Measurements from ENCODE around the gene PADI1.

PADI1 gene

GRCh38 chr1:17194133-17194475 is 10.8 kb upstream of the PADI1 start:
- H3K36me3 ChIP-seq (replicated peaks; ENCODE audit: low read depth, low read length): no peaks in the 10 kb centered on the region
- no peaks in the 10 kb centered on the region for H3K9me3 ChIP-seq (ENCODE audit: insufficient read depth, low read length)
- no peak overlapping the region for H3K4me3 ChIP-seq (ENCODE audit: low read length)
- TF ChIP-seq CTCF (IDR thresholded peaks at IDR 0.05; ENCODE audit: low read depth, low read length): no peak
- TF ChIP-seq EZH2phosphoT487 (IDR thresholded peaks at IDR 0.05; ENCODE audit: low read depth): no peak
- no peak overlapping the region for H3K4me2 ChIP-seq (ENCODE audit: low read length)
- H2AFZ ChIP-seq (ENCODE audit: low read depth, low read length): no peak overlapping the region
- H3K4me1 ChIP-seq (ENCODE audit: low read length): peaks cover 12% of the 10 kb centered on the region
- no peak overlapping the region for H3K27ac ChIP-seq (ENCODE audit: low read length)
- H3K79me2 ChIP-seq (ENCODE audit: low read length): no peaks in the 10 kb centered on the region
- H3K27me3 ChIP-seq (ENCODE audit: low read depth, low read length): no peaks in the 10 kb centered on the region
- no peak overlapping the region for H3K9ac ChIP-seq (ENCODE audit: low read length)
- H4K20me1 ChIP-seq (ENCODE audit: insufficient read depth, low read length): no peaks in the 10 kb centered on the region

GRCh38 chr1:17194615-17195528 is 10.1 kb upstream of the PADI1 start:
- TF ChIP-seq EZH2phosphoT487 (IDR thresholded peaks at IDR 0.05; ENCODE audit: low read depth) (no peak), CTCF (IDR thresholded peaks at IDR 0.05; ENCODE audit: low read depth, low read length) (no peak)
- H3K27ac ChIP-seq (ENCODE audit: low read length): no peak overlapping the region
- no peak overlapping the region for H3K9ac ChIP-seq (ENCODE audit: low read length)
- H4K20me1 ChIP-seq (ENCODE audit: insufficient read depth, low read length): no peaks in the 10 kb centered on the region
- H3K4me2 ChIP-seq (ENCODE audit: low read length): no peak overlapping the region
- no peaks in the 10 kb centered on the region for H3K79me2 ChIP-seq (ENCODE audit: low read length)
- H3K36me3 ChIP-seq (replicated peaks; ENCODE audit: low read depth, low read length): no peaks in the 10 kb centered on the region
- no peaks in the 10 kb centered on the region for H3K27me3 ChIP-seq (ENCODE audit: low read depth, low read length)
- H3K9me3 ChIP-seq (ENCODE audit: insufficient read depth, low read length): no peaks in the 10 kb centered on the region
- H2AFZ ChIP-seq (ENCODE audit: low read depth, low read length): no peak overlapping the region
- peaks cover 12% of the 10 kb centered on the region for H3K4me1 ChIP-seq (ENCODE audit: low read length)
- no peak overlapping the region for H3K4me3 ChIP-seq (ENCODE audit: low read length)

- Histone ChIP-seq H3K36me3 (replicated peaks; ENCODE audit: low read depth, low read length) (no peaks in the 10 kb centered on the region), H3K4me2 (ENCODE audit: low read length) (no peak overlapping the region), H3K9ac (ENCODE audit: low read length) (no peak overlapping the region), H3K79me2 (ENCODE audit: low read length) (no peaks in the 10 kb centered on the region), H3K4me3 (ENCODE audit: low read length) (no peak overlapping the region), H3K4me1 (ENCODE audit: low read length) (peaks cover 14% of the 10 kb centered on the region), H3K27me3 (ENCODE audit: low read depth, low read length) (no peaks in the 10 kb centered on the region), H4K20me1 (ENCODE audit: insufficient read depth, low read length) (no peaks in the 10 kb centered on the region), H2AFZ (ENCODE audit: low read depth, low read length) (no peak overlapping the region), H3K9me3 (ENCODE audit: insufficient read depth, low read length) (no peaks in the 10 kb centered on the region), H3K27ac (ENCODE audit: low read length) (no peak overlapping the region)
- TF ChIP-seq CTCF (IDR thresholded peaks at IDR 0.05; ENCODE audit: low read depth, low read length): no peak
- TF ChIP-seq EZH2phosphoT487 (IDR thresholded peaks at IDR 0.05; ENCODE audit: low read depth): no peak
These were observed 9.2 kb upstream of the PADI1 start for GRCh38 chr1:17195731-17196130.

- Histone ChIP-seq H3K79me2 (ENCODE audit: low read length) (no peaks in the 10 kb centered on the region), H4K20me1 (ENCODE audit: insufficient read depth, low read length) (no peaks in the 10 kb centered on the region), H3K9me3 (ENCODE audit: insufficient read depth, low read length) (no peaks in the 10 kb centered on the region), H3K36me3 (replicated peaks; ENCODE audit: low read depth, low read length) (no peaks in the 10 kb centered on the region), H3K4me1 (ENCODE audit: low read length) (peaks cover 19% of the 10 kb centered on the region), H3K4me3 (ENCODE audit: low read length) (no peak overlapping the region), H3K27ac (ENCODE audit: low read length) (no peak overlapping the region), H3K4me2 (ENCODE audit: low read length) (no peak overlapping the region), H3K27me3 (ENCODE audit: low read depth, low read length) (no peaks in the 10 kb centered on the region), H3K9ac (ENCODE audit: low read length) (no peak overlapping the region), H2AFZ (ENCODE audit: low read depth, low read length) (no peak overlapping the region)
- no peak for TF ChIP-seq EZH2phosphoT487 (IDR thresholded peaks at IDR 0.05; ENCODE audit: low read depth)
- TF ChIP-seq CTCF (IDR thresholded peaks at IDR 0.05; ENCODE audit: low read depth, low read length): no peak
These were observed 8.3 kb upstream of the PADI1 start for GRCh38 chr1:17196496-17197185.
